NOMO-1 treated with dmso at 0.1 percent for 144 hours (cell line): ENCODE data around the gene TRIM65.

Source experiments
- DNase-seq: peaks from one replicate; lab custom pipeline; 2025; ENCODE audit not compliant: unreplicated experiment; lab: John Stamatoyannopoulos, UW

The TRIM65 gene, protein sequence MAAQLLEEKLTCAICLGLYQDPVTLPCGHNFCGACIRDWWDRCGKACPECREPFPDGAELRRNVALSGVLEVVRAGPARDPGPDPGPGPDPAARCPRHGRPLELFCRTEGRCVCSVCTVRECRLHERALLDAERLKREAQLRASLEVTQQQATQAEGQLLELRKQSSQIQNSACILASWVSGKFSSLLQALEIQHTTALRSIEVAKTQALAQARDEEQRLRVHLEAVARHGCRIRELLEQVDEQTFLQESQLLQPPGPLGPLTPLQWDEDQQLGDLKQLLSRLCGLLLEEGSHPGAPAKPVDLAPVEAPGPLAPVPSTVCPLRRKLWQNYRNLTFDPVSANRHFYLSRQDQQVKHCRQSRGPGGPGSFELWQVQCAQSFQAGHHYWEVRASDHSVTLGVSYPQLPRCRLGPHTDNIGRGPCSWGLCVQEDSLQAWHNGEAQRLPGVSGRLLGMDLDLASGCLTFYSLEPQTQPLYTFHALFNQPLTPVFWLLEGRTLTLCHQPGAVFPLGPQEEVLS

DNA sequence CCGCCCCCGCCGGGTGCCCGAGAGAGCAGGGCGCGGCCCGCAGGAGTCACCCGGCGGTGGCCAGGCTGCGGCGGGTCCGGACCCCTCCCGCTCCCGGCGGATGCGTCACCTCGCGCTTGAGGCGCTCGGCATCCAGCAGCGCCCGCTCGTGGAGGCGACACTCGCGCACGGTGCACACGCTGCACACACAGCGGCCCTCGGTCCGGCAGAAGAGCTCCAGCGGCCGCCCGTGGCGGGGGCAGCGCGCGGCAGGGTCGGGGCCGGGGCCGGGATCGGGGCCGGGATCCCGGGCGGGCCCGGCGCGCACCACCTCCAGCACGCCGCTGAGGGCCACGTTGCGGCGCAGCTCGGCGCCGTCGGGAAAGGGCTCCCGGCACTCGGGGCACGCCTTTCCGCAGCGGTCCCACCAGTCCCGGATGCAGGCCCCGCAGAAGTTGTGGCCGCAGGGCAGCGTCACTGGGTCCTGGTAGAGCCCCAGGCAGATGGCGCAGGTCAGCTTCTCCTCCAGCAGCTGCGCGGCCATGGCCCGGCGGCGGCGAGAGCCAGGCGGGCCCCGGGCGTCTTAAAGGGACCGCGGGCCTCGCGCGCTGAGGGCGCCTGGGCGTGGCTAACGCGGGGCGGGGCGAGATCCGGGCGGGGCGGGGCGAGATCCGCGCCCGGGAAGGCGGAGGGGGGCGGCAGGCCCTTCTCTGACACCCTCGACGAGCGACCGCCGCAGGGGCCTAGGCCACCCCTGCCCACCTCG is at the start of gene TRIM65:
TRIM65 (minus strand) TSS at position 537 of the 745 bp plus-strand sequence; CDS start at position 523, 14 bp downstream.
- DNase-seq = peak; percentile 47

DNA sequence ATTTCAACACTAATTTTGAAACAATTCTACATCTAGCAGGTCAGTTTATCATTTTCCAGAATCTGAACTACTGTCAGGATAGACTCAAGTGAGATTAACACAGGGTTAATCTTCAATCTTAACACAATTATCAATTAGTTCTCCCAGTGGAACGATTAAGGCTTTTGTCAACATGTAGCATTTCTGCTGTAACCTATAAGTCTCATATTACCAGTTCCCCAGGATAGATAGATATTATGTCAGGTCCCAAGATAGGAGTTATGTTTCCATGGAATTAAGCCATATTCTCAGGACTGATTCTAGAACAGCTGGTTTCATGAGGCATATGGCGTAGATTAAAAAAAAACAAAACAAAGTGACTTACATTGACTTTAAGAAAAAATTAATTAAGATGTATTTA is 48.5 kb upstream of the TRIM65 start:
- no peak for DNase-seq

DNA sequence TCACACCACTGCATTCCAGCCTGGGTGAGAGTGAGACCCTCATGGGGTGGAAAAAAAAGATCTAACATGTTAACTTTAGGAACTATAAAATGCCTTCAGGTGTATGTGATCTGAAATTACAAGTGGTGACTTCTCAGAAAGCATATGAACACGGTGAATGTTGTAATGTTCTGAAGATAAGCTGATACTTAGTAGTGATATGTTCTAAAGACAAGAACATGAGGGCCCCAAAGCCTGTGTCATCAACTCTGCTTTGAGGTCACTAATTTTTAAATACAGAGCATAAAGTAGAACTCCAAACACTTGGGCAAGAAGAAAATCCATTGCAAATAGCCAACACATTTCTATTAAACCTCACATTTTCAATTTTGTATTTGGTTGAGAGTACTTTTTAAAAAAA is 46.7 kb upstream of the TRIM65 start:
- DNase-seq = no peak

DNA sequence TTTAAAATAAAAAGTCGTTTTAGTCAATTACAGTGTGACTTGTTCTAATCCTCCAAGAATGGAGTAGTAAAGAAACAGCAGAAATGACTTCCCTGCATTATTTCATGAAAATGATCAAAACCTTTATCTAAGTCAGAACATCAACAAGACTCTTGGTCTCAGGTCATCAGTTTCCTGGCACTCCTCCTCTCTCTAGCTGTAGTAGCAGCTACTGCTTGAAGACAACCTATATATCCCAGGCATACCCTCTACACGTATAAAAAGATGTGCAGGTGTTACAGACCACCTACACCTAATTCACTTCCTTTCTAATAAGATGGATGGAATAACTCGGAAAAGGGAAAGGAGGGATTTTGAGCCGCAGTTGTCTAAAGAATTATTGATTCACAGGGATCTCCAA is 45.7 kb upstream of the TRIM65 start:
- DNase-seq = no peak

DNA sequence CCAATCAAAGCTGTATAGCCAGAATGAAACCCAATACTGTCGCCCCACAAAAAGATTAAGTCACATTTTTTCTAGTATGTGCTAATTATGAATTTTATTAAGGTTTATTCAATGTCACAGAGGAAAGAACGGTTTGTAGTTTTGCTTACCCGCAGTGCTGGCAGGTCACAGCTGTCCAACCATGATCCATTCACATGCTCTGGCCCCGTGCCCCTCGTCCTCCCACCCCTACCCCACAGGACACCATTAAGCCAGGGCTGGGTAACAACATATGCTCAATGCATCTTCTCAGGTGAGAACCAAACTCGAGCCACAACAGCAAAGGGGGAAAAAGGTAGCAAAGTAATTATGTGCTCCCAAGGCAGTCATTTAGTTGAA is 44.7 kb upstream of the TRIM65 start:
- no peak for DNase-seq

DNA sequence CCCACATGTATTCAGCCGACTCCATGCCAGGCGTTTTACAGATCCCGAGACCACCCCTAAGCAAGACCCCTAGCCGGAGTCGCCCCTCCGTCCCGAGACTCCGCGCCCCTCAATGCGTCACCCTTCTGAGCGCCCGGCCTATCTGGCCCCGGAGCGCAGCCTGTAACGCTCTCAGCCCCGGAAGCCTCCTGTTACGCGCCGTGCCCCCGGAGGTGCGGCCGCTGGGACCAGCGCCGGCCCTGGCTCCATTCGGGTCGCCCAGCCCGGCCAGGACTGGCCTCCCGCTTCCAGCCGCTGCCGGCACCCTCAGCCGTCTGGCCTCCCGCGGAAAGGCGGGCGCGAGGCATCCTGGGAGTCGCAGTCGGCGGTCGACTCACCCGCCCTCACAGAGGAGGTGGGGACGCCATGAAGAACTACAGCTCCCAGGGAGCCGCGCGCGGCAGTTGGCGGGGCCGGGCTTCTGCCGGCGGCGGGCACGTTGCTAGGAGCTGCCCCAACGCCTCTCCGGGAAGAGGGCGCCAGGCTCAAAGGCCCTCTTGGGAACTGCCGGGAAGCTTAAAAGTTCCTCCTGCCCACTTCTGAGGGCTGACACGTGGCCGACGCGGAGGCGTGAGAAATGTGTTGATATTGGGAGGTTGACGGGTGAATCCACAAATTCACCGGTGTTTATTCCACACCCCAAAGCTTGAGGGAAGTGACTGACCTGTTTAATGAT is 44.1 kb upstream of the TRIM65 start, which contains the start of gene FBF1:
FBF1 (minus strand) TSS at position 316 of the 715 bp plus-strand sequence. CDS start 2,893 bp downstream, outside the sequence.
- peak; percentile 89 for DNase-seq

DNA sequence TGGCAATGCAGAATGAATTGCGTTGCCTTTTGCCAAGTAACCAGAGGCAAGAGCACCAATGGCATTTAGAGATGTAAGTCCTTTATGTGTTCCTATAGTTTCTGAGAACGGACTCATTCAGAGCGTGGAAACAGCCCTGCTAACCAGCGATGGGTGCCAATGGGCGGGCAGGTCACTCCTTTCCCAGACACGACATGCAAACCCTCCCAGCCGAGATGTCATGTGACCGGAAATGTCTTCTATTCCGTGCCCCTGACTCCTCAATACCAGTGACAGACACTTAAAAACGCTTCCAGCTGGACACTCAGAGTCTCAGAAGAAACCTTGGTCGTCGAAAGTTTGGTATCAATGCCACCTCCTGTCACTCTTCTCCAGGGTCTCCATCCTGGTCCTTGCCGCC is 40.9 kb upstream of the TRIM65 start:
- DNase-seq = no peak

DNA sequence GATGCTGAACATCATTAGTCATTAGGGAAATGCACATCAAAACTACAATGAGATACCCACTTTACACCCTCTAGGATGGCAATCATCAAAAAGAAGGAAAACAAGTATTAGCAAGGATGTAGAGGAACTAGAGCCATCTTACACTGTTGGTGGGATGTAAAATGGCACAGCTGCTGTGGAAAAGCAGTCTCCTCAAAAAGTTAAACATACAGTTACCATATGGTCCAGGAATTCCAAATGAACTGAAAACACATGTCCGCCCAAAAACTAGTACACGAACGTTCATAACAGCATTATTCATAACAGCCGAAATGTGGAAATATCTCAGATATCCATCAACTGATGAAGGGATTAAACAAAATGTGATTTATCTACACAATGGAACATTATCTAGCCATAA is 37.1 kb upstream of the TRIM65 start:
- no peak for DNase-seq

DNA sequence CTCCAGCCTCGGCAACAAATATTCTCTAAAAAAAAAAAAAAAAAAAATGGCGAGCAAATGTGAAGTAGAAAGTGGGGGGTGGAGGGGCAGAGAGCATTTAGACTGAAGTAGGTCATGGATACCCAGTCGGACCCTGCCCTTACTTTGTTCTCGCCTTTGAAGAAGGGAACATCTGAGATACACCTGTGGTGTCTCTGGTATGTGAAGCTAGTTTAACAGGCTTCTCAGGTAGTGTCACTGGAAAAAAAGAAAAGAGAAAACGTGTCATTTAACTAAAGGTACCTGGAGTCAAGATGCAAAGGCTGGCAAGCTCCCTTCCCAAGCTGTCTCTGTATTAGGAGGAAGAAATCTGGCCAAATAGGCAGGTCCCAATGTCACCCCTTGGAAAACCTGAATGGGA is 36.1 kb upstream of the TRIM65 start:
- no peak for DNase-seq

DNA sequence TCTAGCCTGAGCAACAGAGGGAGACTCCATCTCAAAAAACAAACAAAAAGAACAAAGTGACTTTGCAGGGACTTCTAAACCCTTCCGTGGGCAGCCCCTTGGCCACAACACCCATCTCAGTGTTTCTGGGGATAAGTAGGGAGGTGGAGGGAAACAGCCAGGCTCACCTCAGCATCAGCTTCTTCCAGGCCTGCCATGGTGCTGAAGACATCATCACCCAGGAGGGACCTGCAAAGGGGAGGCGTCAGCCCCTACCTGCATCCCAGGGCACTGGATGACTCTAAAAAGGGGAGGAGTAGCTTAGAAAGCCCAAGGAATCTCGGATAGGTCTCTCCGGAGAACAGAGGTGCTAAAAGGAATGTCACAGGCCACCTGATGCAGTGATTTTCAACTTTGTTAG is 34.3 kb upstream of the TRIM65 start:
- DNase-seq = no peak

DNA sequence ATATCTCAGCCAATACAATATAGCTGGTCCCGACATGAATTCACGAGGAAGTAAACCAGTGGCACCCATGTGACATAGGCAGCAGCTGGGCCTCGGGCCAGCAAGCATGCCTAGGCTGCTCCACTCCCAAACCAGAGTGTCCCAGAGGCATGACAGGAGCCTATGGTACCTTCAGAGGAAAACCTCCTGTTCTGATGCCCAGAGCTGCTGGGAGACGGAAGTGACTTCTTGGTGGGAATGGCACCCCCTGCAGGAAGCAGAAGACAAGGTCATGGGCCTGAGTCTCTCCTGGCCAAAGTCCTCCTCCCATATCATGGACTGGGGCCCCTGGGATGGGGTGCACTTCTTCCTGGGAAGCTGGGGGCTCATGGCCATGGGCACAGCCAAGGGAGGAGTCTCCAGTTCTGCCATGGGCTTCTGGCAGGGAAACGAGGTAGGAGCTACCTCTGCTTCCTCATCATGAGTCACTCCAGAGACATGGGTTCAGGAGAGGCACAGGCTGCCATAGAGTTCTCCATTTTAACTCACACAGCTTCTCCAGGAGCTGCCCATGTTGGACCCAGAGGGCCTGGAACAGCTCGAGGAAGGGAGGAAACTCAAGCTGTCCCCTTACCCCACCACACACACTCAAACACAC is 30.7 kb upstream of the TRIM65 start:
- no peak for DNase-seq

DNA sequence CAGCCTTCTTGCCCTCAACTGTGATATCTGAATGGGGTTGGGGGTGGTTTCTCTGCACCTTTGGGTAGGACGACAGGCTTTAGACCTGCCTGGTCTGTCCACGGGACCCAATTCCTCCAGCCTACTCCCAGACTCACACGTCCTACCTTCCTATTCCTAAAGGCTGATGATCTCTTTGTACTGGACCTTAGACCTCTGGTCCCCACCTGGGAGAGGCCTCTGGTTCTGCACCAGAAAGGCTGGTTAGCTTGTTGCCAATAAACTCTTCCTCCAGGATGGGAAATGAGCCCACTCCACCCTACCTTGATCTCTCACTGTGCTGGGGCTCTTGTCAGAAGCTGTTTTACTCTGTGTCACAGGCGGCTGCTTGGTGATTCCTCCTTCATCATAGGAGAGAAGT is 29.7 kb upstream of the TRIM65 start:
- DNase-seq = no peak

DNA sequence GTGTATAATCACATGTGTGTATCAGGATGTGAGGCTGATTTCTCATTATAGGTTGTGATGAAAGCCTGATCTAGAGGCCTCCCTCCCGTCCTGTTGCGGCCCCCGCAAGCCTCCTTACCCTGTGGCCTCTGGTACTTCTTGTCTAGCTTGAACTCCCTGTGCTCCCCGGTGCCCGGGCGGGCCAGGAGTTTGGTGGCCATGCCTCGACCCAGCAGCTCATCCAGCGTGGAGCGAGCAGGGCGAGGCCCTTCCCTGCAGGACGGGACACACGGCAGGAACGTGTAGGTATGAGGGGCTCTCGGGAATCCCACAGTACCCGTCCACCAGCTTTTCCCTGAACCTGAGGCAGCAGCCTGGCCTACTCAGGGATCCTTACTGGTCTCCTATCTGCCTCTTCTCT is 29.2 kb upstream of the TRIM65 start:
- DNase-seq = no peak

DNA sequence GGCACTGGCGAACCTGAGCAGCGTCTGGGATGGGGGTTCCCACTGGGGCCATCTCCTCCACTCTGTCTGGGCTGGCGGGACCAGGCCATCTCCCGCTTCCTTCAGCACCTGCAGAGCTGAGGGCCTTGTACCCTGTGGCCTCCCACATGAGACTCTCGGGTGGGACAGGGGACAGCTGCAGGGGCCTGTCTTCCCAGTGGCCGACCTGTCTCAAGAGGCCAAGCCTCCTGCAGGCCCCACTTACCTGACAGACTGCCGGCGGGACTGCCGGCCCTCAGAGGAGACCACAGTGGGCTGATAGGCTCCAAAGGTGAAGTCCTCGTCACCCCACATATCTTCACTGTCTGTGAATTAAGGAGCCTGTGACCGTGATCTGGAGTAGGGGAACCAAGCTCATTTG is 28.4 kb upstream of the TRIM65 start:
- DNase-seq = no peak

DNA sequence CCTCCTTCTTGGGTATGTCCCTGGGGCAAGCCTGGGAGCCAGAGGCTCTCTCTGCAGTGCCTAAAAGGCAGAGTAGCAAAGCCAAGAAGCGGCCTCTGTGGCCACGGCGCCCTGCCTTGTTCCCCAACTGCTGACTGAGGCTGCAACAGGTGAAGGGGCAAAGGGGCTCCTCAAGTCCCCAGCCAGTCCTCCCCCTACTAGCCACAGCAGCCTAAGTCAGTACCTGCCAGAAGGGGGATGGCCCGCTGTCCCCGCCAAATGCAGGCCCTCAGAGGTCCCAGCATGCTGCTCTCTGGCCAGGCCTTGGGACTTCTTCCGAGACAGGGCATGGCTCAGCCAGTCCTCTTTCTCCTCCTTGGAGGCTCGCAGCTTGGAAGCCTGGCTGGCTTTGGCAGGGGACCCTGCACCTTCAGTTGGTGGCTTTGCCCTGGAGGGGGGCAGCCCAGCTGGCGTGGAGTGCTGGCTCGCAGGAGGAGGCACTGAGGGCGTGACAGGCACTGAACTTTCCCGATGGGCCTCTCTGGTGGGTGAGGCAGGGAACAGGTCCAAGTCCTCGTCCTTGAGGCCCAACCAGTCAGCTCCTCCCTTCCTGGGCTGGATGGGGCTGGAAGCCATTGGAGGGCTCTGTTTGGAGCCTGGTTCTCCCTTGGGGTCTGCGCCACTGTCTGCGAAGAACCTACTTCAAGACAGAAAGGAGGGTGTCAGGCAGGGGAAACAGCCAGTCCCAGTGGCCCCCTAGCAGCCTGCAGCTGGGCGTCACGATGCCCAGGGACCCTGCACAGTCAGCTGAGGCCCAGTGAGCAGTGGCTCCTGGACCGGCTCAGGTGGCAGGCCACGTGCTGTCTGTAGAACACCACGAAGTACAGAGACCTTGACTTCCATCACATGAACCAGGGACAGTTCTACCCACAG is 26.5 kb upstream of the TRIM65 start:
- no peak for DNase-seq

DNA sequence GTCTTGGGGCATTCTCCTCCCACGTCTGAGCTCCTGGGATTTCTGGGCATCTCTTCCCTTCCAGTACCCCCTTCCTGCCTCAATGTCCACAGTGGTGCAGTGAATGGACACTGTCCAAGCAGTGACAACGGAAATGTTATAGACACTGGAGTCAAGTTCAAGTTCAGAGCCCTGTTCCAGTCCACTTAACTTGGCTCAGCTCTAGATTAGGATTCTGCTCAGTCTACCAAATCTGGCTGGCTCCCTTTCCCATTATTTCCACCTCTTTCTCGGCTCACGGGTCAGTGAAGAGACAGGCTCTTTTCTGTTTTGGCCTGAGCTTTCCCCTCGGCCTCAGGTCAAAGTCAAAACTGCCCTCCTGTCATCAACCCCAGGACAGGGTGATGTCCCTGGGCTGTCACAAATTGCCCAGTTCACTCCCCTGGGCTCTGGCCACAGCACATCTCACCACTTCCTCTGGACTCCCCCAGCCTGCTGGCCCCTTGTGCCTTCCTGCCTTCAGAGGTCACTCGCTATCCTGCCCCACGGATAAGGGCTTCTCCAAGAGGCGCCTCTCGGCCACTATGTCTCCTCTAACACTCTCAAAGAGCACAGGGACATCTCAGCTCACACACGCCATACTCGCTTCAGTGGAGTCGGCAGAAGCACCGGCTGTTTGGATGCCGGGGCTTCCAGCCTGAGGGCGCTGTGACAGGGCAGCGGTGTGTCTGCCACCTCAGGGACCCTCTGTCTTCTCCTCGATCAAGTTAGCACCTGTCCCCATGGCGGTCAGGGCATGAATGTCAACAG is 25.6 kb upstream of the TRIM65 start:
- no peak for DNase-seq

DNA sequence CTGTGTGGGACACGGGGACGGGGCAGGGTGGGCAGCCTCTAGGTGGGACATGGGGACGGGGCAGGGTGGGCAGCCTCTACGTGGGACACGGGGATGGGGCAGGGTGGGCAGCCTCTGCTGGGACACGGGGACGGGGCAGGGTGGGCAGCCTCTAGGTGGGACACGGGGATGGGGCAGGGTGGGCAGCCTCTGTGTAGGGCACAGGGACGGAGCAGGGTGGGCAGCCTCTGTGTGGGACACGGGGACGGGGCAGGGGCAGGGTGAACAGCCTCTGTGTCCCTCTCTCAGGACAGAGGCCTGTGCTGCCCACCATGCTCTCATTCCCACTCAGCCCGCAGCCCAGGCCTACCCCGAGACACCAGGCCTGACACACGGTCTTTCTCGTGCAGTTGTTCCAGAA is 24.8 kb upstream of the TRIM65 start:
- DNase-seq = no peak

DNA sequence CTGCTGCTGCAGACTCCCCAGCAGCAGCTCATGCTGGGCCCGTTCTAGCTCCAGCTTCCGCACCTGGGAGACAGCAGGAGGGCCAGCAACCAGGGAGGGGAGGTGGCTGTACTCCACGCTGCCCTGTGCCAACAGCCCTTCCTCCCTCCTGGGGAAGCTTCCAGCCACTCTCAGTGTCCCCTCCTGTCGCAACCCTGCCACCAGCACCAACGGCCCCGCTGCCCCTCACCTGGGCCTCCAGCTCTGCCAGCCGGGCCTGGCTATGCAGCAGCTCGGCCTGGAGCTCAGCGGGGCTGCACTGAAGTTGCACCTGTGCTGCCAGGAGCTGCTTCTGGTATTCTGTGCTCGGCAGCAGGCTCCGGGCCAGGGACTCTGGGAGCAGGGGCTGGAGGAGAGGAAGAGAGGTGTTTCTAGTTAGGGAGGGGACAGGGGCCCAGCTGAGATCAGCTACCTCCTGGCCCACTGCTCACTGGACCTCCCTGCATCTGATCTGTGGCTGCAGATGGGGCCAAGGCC is 23.4 kb upstream of the TRIM65 start:
- DNase-seq = no peak

DNA sequence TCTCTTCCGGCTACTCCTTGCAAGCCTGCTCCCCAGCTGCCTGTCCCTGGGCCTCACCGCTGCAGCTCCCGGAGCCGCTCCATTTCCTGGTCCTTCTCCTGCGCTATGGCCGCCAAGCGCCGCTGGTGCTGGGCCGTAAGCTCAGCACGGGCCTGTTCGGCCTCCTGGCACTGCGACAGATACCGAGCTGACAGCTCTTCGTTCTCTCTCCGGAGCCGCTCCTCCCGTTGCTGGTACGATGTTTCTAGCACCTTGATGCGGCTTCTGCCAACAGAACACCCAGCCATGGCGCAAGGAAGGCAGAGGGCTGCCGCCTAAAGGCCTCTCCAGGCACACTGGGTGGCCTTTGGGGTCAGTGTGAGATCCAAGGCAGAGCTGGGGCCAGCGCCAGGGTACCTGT is 22.9 kb upstream of the TRIM65 start:
- no peak for DNase-seq
